ENCODE results near the gene MAB21L1.

Gene MAB21L1

GRCh38 chr13:35470671-35471661 lies 5.5 kb downstream of the MAB21L1 start:
- H3K4me3 ChIP-seq (ENCODE audit: low read depth, low read length), result no peak overlapping the region
- POLR2A ChIA-PET, result no interaction called here
- CTCF ChIA-PET, result no interaction called here
- no peak for TF ChIP-seq ZNF654 (tag by site-specific recombination; IDR thresholded peaks at IDR 0.05; ENCODE audit: low read depth)
- peak; percentile 66; the same call in 1 of the 2 replicates for TF ChIP-seq MZF1 (tag by site-specific recombination; IDR thresholded peaks at IDR 0.05; ENCODE audit: borderline replicate concordance)
- TF ChIP-seq ZNF202 (tag by site-specific recombination; IDR thresholded peaks at IDR 0.05; ENCODE audit: borderline replicate concordance), result peak; percentile 22; the same call in 1 of the 2 replicates
- H3K9me3 ChIP-seq (ENCODE audit: control insufficient read depth, insufficient read depth, low read depth, low read length), result no peaks in the 10 kb centered on the region
- no peaks in the 10 kb centered on the region for H3K36me3 ChIP-seq (ENCODE audit: control insufficient read depth in 2 of 2, insufficient read depth in 1 of 2, low read length in 2 of 2)
- H3K4me1 ChIP-seq (ENCODE audit: control insufficient read depth, insufficient read depth, low read length), result no peaks in the 10 kb centered on the region
- H3K27ac ChIP-seq (ENCODE audit: extremely low read depth, low read depth, low read length), result no peak overlapping the region

GRCh38 chr13:35469806-35470525 lies 6.5 kb downstream of the MAB21L1 start:
- Histone ChIP-seq H3K9me3 (ENCODE audit: control insufficient read depth, insufficient read depth, low read depth, low read length) (no peaks in the 10 kb centered on the region), H3K36me3 (ENCODE audit: control insufficient read depth in 2 of 2, insufficient read depth in 1 of 2, low read length in 2 of 2) (no peaks in the 10 kb centered on the region), H3K4me1 (ENCODE audit: control insufficient read depth, insufficient read depth, low read length) (no peaks in the 10 kb centered on the region), H3K27ac (ENCODE audit: extremely low read depth, low read depth, low read length) (no peak overlapping the region), H3K4me3 (ENCODE audit: low read depth, low read length) (no peak overlapping the region)
- CTCF ChIA-PET, result no interaction called here
- POLR2A ChIA-PET, result no interaction called here
- TF ChIP-seq ZNF350 (tag by site-specific recombination; IDR thresholded peaks at IDR 0.05) (no peak), SETDB1 (IDR thresholded peaks at IDR 0.05; ENCODE audit: insufficient read length, low read length) (no peak), ZNF239 (tag by site-specific recombination; IDR thresholded peaks at IDR 0.05) (no peak), ZNF423 (tag by site-specific recombination; IDR thresholded peaks at IDR 0.05) (no peak), ZNF274 (IDR thresholded peaks at IDR 0.05; ENCODE audit: low read length) (no peak), ZNF274 (tag by site-specific recombination; IDR thresholded peaks at IDR 0.05; ENCODE audit: borderline replicate concordance) (no peak), ZNF544 (tag by site-specific recombination; IDR thresholded peaks at IDR 0.05) (no peak), ZNF292 (tag by site-specific recombination; IDR thresholded peaks at IDR 0.05; ENCODE audit: borderline replicate concordance, low read depth) (no peak), TCF7L2 (IDR thresholded peaks at IDR 0.05; ENCODE audit: borderline replicate concordance, low read depth, low read length) (no peak), ZNF449 (tag by site-specific recombination; IDR thresholded peaks at IDR 0.05) (no peak)

- no peaks in the 10 kb centered on the region for H3K36me3 ChIP-seq (ENCODE audit: control insufficient read depth in 2 of 2, insufficient read depth in 1 of 2, low read length in 2 of 2)
- ChIA-PET CTCF (interaction anchor here (0.6 kb wide), 1 partner anchor 254 kb away, joined by 4 read pairs; no protein-coding TSS in a partner anchor), POLR2A (no interaction called here)
- no peaks in the 10 kb centered on the region for H3K9me3 ChIP-seq (ENCODE audit: control insufficient read depth, insufficient read depth, low read depth, low read length)
- no peaks in the 10 kb centered on the region for H3K4me1 ChIP-seq (ENCODE audit: control insufficient read depth, insufficient read depth, low read length)
- H3K4me3 ChIP-seq (ENCODE audit: low read depth, low read length), result no peak overlapping the region
- no peak for TF ChIP-seq ZNF623 (tag by site-specific recombination; IDR thresholded peaks at IDR 0.05)
- TF ChIP-seq ZBTB1 (tag by site-specific recombination; IDR thresholded peaks at IDR 0.05), result no peak
- TF ChIP-seq ZNF16 (tag by site-specific recombination; IDR thresholded peaks at IDR 0.05; ENCODE audit: low read depth), result no peak
- no peak for TF ChIP-seq ZNF544 (tag by site-specific recombination; IDR thresholded peaks at IDR 0.05)
- TF ChIP-seq ZNF830 (tag by site-specific recombination; IDR thresholded peaks at IDR 0.05; ENCODE audit: low read depth), result no peak
- no peak for TF ChIP-seq ZSCAN5A (tag by site-specific recombination; IDR thresholded peaks at IDR 0.05)
- TF ChIP-seq IKZF3 (tag by site-specific recombination; IDR thresholded peaks at IDR 0.05), result no peak
- TF ChIP-seq ZNF10 (tag by site-specific recombination; IDR thresholded peaks at IDR 0.05), result no peak
- TF ChIP-seq ZNF843 (tag by site-specific recombination; IDR thresholded peaks at IDR 0.05), result no peak
- TF ChIP-seq ZNF146 (tag by site-specific recombination; IDR thresholded peaks at IDR 0.05), result no peak
- TF ChIP-seq TSHZ1 (tag by site-specific recombination; IDR thresholded peaks at IDR 0.05; ENCODE audit: borderline replicate concordance), result no peak
- TF ChIP-seq ZIC2 (tag by site-specific recombination; IDR thresholded peaks at IDR 0.05), result no peak
- no peak overlapping the region for H3K27ac ChIP-seq (ENCODE audit: extremely low read depth, low read depth, low read length)
Observed at GRCh38 chr13:35468195-35468594, 8.3 kb downstream of the MAB21L1 start.

All from HEK293 (cell line).